Measurements from ENCODE around the gene MTG2. TPM values are rescaled to one million over a fixed set of nuclear protein-coding genes. Genes with fewer than 3 reads are reported as not detected.
A peak's percentile ranks its signal among the peaks of the same experiment; 100 is the strongest.

MTG2 gene
- total and polyA plus RNA-seq, 2 of the 13 experiments (the other 11 are each of a cell fraction or from before 2014, with no cell fraction given), result 20.4 to 37.8 TPM

DNA sequence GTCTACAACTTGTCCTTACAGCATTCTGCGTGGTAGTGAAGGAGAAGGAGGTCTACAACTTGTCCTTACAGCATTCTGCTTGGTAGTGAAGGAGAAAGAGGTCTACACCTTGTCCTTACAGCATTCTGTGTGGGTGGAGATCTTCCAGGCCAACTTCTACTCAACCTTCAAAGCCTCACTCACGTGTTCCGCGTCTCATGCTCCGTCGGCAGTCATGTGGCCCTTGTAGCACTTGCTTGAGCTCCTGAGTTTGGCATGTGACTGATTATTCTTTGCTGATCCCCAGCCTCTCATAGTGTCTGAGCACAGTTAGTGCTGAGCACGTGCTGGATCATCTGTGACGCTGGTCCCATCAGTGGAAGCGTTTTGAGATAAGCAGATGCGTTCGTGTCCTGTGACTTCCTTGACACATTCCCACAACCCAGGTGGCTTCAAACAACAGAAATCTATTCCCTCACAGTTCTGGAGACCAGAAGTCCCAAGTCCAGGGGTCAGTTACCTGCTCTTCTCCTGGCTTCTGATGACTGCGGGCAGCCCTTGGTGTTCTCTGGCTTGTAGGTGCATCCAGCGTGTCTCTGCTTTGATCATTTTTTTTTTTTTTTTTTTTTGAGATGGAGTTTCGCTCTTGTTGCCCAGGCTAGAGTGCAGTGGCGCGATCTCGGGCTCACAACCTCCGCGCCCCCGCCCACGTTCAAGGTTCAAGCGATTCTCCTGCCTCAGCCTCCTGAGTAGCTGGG lies 36.6 kb upstream of the MTG2 start (continued):
- TF ChIP-seq, protein P1, sequence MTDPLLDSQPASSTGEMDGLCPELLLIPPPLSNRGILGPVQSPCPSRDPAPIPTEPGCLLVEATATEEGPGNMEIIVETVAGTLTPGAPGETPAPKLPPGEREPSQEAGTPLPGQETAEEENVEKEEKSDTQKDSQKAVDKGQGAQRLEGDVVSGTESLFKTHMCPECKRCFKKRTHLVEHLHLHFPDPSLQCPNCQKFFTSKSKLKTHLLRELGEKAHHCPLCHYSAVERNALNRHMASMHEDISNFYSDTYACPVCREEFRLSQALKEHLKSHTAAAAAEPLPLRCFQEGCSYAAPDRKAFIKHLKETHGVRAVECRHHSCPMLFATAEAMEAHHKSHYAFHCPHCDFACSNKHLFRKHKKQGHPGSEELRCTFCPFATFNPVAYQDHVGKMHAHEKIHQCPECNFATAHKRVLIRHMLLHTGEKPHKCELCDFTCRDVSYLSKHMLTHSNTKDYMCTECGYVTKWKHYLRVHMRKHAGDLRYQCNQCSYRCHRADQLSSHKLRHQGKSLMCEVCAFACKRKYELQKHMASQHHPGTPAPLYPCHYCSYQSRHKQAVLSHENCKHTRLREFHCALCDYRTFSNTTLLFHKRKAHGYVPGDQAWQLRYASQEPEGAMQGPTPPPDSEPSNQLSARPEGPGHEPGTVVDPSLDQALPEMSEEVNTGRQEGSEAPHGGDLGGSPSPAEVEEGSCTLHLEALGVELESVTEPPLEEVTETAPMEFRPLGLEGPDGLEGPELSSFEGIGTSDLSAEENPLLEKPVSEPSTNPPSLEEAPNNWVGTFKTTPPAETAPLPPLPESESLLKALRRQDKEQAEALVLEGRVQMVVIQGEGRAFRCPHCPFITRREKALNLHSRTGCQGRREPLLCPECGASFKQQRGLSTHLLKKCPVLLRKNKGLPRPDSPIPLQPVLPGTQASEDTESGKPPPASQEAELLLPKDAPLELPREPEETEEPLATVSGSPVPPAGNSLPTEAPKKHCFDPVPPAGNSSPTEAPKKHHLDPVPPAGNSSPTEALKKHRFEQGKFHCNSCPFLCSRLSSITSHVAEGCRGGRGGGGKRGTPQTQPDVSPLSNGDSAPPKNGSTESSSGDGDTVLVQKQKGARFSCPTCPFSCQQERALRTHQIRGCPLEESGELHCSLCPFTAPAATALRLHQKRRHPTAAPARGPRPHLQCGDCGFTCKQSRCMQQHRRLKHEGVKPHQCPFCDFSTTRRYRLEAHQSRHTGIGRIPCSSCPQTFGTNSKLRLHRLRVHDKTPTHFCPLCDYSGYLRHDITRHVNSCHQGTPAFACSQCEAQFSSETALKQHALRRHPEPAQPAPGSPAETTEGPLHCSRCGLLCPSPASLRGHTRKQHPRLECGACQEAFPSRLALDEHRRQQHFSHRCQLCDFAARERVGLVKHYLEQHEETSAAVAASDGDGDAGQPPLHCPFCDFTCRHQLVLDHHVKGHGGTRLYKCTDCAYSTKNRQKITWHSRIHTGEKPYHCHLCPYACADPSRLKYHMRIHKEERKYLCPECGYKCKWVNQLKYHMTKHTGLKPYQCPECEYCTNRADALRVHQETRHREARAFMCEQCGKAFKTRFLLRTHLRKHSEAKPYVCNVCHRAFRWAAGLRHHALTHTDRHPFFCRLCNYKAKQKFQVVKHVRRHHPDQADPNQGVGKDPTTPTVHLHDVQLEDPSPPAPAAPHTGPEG (CRISPR knock-in tag; IDR thresholded peaks at IDR 0.05), result no peak
- TF ChIP-seq SRY (CRISPR knock-in tag; IDR thresholded peaks at IDR 0.05) (no peak), MBD4 (IDR thresholded peaks at IDR 0.05; ENCODE audit: borderline replicate concordance, low read length) (no peak), ZNF546 (CRISPR knock-in tag; conservative IDR thresholded peaks at IDR 0.05) (no peak), CENPT (CRISPR knock-in tag; IDR thresholded peaks at IDR 0.05; ENCODE audit: low read depth) (peak; percentile 82; the same call in 1 of the 2 replicates), ZNF749 (CRISPR knock-in tag; IDR thresholded peaks at IDR 0.05; ENCODE audit: borderline replicate concordance) (no peak), GATAD1 (CRISPR knock-in tag; IDR thresholded peaks at IDR 0.05) (peak; percentile 49; the same call in 1 of the 2 replicates), ZNF556 (CRISPR knock-in tag; IDR thresholded peaks at IDR 0.05; ENCODE audit: borderline replicate concordance) (no peak; the same call in 1 of the 2 replicates), EEA1 (CRISPR knock-in tag; IDR thresholded peaks at IDR 0.05; ENCODE audit: borderline replicate concordance) (no peak)
- TF ChIP-seq, protein P2, sequence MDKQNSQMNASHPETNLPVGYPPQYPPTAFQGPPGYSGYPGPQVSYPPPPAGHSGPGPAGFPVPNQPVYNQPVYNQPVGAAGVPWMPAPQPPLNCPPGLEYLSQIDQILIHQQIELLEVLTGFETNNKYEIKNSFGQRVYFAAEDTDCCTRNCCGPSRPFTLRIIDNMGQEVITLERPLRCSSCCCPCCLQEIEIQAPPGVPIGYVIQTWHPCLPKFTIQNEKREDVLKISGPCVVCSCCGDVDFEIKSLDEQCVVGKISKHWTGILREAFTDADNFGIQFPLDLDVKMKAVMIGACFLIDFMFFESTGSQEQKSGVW (CRISPR knock-in tag; IDR thresholded peaks at IDR 0.05; ENCODE audit: borderline replicate concordance), result no peak
- TF ChIP-seq, protein P3, sequence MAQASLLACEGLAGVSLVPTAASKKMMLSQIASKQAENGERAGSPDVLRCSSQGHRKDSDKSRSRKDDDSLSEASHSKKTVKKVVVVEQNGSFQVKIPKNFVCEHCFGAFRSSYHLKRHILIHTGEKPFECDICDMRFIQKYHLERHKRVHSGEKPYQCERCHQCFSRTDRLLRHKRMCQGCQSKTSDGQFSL (CRISPR knock-in tag; IDR thresholded peaks at IDR 0.05), result no peak
- TF ChIP-seq, protein P4, sequence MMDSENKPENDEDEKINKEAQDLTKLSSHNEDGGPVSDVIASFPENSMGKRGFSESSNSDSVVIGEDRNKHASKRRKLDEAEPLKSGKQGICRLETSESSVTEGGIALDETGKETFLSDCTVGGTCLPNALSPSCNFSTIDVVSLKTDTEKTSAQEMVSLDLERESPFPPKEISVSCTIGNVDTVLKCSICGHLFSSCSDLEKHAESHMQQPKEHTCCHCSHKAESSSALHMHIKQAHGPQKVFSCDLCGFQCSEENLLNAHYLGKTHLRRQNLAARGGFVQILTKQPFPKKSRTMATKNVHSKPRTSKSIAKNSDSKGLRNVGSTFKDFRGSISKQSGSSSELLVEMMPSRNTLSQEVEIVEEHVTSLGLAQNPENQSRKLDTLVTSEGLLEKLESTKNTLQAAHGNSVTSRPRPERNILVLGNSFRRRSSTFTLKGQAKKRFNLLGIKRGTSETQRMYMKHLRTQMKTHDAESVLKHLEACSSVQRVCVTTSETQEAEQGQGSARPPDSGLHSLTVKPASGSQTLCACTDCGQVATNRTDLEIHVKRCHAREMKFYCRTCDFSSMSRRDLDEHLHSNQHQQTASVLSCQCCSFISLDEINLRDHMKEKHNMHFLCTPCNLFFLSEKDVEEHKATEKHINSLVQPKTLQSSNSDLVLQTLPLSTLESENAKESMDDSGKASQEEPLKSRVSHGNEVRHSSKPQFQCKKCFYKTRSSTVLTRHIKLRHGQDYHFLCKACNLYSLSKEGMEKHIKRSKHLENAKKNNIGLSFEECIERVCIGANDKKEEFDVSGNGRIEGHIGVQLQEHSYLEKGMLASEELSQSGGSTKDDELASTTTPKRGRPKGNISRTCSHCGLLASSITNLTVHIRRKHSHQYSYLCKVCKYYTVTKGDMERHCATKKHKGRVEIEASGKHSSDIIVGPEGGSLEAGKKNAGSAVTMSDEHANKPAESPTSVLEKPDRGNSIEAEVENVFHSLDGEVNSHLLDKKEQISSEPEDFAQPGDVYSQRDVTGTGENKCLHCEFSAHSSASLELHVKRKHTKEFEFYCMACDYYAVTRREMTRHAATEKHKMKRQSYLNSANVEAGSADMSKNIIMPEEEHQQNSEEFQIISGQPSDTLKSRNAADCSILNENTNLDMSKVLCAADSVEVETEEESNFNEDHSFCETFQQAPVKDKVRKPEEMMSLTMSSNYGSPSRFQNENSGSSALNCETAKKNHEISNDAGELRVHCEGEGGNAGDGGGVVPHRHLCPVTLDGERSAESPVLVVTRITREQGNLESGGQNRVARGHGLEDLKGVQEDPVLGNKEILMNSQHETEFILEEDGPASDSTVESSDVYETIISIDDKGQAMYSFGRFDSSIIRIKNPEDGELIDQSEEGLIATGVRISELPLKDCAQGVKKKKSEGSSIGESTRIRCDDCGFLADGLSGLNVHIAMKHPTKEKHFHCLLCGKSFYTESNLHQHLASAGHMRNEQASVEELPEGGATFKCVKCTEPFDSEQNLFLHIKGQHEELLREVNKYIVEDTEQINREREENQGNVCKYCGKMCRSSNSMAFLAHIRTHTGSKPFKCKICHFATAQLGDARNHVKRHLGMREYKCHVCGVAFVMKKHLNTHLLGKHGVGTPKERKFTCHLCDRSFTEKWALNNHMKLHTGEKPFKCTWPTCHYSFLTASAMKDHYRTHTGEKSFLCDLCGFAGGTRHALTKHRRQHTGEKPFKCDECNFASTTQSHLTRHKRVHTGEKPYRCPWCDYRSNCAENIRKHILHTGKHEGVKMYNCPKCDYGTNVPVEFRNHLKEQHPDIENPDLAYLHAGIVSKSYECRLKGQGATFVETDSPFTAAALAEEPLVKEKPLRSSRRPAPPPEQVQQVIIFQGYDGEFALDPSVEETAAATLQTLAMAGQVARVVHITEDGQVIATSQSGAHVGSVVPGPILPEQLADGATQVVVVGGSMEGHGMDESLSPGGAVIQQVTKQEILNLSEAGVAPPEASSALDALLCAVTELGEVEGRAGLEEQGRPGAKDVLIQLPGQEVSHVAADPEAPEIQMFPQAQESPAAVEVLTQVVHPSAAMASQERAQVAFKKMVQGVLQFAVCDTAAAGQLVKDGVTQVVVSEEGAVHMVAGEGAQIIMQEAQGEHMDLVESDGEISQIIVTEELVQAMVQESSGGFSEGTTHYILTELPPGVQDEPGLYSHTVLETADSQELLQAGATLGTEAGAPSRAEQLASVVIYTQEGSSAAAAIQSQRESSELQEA (CRISPR knock-in tag; IDR thresholded peaks at IDR 0.05; ENCODE audit: not compliant biosample characterization), result no peak

Data from HepG2 (cell line).